Stimulated activated CD8-positive, alpha-beta memory T cell treated with anti-CD3 and anti-CD28 coated beads, Interleukin-12 subunit alpha, Interleukin-12 subunit beta, amount 100 ng/mL, for 1 hour (primary cell): ENCODE measurements around the gene IL13.
"Not testable (repeated sequence)": the region's sequence is repeated elsewhere in the genome, so short reads cannot be mapped to it uniquely, and the experiment has no call there.

Experiments used
- DNase-seq: peaks from one replicate; pipeline ENCODE4 v3.0.0-alpha.2; 2020; ENCODE audit warnings: low read depth

Gene IL13

GRCh38 chr5:132688536-132689339 is 30.8 kb downstream of the IL13 start:
- no peak for DNase-seq

GRCh38 chr5:132689513-132689912 is 31.5 kb downstream of the IL13 start:
- no peak for DNase-seq

DNA sequence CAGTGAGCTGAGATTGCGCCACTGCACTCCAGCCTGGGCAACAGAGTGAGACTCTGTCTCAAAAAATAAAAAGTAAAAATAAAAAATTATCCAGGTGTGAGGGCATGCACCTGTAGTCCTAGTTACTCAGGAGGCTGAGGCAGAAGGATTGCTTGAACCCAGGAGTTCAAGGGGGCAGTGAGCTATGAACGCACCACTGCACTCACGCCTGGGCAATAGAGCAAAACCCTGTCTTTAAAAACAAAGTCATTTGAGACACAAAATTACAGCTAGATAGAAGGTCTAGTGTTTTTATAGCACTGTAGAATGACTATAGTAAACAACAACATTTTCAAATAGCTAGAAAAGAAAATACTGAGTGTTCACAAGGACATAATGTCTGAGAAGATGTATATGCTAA is 32.2 kb downstream of the IL13 start:
- DNase-seq: no peak

DNA sequence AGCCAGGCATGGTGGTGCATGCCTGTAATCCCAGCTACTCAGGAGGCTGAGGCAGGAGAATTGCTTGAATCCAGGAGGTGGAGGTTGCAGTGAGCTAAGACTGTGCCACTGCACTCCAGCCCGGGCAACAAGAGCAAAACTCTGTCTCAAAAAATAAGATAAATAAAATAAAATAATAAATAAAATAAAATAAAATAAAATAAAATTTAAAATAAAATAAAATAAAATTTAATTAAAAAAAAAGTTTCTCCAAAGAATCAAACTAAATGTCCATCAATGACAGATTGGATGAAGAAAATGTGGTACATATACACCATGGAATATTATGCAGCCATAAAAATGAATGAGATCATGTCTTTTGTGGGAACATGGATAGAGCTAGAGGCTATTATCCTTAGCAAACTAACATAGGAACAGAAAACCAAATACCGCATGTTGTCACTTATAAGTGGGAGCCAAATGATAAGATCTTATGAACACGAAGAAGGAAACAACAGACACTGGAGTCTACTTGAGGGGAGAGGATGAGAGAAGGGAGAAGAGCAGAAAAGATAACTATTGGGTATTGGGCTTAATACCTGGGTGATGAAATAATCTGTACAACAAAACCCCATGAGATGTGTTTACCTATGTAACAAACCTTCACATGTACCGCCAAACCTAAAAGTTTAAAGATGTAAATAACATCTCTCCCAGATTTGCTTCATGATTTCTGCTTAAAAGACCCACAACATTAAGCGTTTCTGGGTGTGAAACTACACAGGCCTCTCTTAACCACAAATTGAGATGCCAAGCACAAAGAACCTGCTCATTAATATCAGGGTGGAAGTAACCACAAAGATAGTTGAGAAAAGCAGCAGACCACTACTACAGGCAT is 34.0 kb downstream of the IL13 start:
- not testable (repeated sequence) for DNase-seq

- DNase-seq: no peak
These were observed 34.6 kb downstream of the IL13 start for GRCh38 chr5:132692632-132692967.

DNA sequence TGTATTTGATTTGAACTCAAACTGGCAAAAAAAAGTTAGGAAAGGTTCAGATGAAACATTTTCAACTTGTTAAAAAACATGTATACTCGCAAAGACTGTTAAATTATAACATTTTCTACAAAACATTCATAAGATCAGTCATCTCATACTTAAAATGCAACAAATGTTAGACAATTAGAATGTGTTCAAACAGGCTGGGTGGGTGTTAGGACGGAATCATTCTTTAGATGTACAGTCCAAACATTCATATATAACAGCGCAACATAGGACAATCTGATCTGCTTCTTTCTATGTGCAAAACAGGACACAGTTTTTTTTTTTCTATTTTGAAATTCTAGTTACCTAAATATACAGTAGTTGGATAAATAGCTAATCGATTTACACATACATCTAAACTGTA is 38.0 kb downstream of the IL13 start:
- DNase-seq: no peak

DNA sequence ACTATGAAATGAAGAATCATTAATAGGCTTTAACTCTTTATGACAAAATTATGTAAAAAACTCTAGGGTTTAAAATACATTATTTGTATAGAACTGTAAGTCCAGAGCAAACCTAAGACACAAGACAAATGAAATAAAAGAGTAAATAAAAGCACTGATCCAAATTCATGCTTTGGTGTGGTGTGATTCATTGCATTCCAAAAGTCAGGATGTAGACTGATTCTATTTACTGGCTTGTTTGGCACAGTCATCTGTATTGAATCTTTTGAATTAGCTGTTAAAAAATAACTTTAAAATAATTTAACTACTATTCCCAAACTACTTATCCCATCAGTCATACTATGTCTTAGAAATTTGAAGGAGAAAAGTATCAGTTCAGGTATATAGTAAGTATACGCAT is 46.9 kb downstream of the IL13 start:
- no peak for DNase-seq

DNA sequence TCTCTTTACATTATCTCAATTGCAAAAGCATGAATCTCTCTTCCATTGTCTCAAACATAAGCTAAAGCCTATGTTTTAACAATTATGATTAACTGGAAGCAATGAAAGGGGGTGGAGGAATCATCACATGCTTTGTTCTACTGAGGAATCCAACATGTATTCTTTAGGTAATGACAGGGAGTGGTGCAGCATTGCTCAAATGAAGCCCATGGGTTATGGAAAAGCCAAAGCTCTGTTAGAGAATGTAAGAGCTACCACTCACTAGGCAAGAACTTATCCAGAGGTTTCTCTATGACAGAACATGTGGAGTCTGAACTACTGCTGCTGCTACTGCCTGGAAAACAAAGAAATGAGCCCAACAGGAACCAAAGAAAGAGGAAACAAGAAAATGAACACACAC is 50.7 kb downstream of the IL13 start:
- no peak for DNase-seq
